ENCODE results near the gene ETFDH. TPM values are rescaled to one million over a fixed set of nuclear protein-coding genes. Genes with fewer than 3 reads are reported as not detected.

Gene ETFDH
- total and polyA plus RNA-seq, 9 of the 15 experiments (the other 6 are each of a cell fraction or from before 2014, with no cell fraction given), result 14.6 to 33.6 (median 25.9) TPM

DNA sequence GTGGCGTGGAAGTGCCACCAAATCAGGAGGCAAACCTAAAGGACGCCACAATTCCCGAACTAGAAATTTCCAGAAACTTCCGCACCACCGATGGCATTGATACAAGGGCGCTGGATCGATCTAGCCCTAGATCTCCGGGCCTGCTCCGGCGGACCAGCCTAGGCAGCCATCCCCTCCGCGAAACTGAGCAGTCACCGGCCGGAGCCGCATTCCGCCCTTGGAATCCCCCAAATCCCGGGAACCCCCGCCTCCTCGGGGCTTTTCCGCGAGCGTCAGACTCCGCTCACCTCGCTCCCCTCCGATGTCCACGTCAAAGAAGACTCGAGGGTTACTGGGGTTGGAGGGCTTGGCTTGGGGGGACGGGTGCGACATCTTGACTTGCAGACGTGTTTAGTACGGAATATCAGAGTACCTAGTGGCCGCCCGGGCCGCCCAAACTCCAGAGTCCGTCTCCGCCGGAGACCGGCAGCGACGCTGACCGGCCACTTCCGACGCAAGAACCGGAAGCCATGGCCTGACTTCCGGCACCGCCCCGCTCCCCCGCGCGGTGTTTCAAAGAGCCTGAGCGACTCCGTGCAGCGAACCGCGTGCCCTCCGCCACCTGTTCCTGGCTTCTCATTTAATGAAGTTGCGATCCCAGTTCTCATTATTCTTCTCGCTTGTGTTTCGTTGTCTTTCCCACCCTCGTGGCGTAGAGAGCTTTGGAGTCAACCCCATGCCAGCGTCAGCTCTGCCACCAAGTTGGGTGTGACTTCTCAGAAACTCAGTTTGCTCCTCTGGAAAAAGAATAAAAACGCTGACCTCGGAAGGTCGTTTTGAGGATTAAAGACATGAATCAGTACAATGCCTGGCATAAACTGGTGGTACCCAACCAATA, 51.1 kb downstream of the ETFDH start, which contains the start of gene PPID (continued):
- TF ChIP-seq, protein P1, sequence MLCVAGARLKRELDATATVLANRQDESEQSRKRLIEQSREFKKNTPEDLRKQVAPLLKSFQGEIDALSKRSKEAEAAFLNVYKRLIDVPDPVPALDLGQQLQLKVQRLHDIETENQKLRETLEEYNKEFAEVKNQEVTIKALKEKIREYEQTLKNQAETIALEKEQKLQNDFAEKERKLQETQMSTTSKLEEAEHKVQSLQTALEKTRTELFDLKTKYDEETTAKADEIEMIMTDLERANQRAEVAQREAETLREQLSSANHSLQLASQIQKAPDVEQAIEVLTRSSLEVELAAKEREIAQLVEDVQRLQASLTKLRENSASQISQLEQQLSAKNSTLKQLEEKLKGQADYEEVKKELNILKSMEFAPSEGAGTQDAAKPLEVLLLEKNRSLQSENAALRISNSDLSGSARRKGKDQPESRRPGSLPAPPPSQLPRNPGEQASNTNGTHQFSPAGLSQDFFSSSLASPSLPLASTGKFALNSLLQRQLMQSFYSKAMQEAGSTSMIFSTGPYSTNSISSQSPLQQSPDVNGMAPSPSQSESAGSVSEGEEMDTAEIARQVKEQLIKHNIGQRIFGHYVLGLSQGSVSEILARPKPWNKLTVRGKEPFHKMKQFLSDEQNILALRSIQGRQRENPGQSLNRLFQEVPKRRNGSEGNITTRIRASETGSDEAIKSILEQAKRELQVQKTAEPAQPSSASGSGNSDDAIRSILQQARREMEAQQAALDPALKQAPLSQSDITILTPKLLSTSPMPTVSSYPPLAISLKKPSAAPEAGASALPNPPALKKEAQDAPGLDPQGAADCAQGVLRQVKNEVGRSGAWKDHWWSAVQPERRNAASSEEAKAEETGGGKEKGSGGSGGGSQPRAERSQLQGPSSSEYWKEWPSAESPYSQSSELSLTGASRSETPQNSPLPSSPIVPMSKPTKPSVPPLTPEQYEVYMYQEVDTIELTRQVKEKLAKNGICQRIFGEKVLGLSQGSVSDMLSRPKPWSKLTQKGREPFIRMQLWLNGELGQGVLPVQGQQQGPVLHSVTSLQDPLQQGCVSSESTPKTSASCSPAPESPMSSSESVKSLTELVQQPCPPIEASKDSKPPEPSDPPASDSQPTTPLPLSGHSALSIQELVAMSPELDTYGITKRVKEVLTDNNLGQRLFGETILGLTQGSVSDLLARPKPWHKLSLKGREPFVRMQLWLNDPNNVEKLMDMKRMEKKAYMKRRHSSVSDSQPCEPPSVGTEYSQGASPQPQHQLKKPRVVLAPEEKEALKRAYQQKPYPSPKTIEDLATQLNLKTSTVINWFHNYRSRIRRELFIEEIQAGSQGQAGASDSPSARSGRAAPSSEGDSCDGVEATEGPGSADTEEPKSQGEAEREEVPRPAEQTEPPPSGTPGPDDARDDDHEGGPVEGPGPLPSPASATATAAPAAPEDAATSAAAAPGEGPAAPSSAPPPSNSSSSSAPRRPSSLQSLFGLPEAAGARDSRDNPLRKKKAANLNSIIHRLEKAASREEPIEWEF (CRISPR knock-in tag; IDR thresholded peaks at IDR 0.05), result no peak
- TF ChIP-seq SREBF1 (IDR thresholded peaks at IDR 0.05; ENCODE audit: borderline replicate concordance, low read depth, low read length) (no peak), SMAD3 (CRISPR knock-in tag; conservative IDR thresholded peaks at IDR 0.05) (0 out of 2 replicates have a peak, but pooled peaks have one; percentile 11), AFF4 (CRISPR knock-in tag; IDR thresholded peaks at IDR 0.05) (peak; percentile 76), THRAP3 (IDR thresholded peaks at IDR 0.05; ENCODE audit: borderline replicate concordance) (peak; percentile 20; the same call in 1 of the 2 replicates), ZNF23 (CRISPR knock-in tag; IDR thresholded peaks at IDR 0.05) (no peak), CREM (IDR thresholded peaks at IDR 0.05; ENCODE audit: low read depth) (peak; percentile 70), NFE2L1 (tag; IDR thresholded peaks at IDR 0.05; ENCODE audit: borderline replicate concordance, low read depth) (no peak), ZNF316 (IDR thresholded peaks at IDR 0.05) (0 out of 2 replicates have a peak, but pooled peaks have one; percentile 12), YY1 (IDR thresholded peaks at IDR 0.05; ENCODE audit: borderline replicate concordance in 1 of 3, control insufficient read depth in 1 of 3, extremely low read depth in 1 of 3, insufficient read depth in 3 of 3, insufficient read length in 1 of 3, insufficient replicate concordance in 2 of 3, low read depth in 1 of 3, low read length in 2 of 3) (peak in 2 of 3 experiments; percentile 68 to 76), POLR2B (IDR thresholded peaks at IDR 0.05; ENCODE audit: low read depth, partially characterized antibody) (peak; percentile 76), PHF21A (IDR thresholded peaks at IDR 0.05; ENCODE audit: borderline replicate concordance, low read depth) (no peak), NFIX (CRISPR knock-in tag; IDR thresholded peaks at IDR 0.05; ENCODE audit: low read depth) (no peak), HDAC8 (tag; IDR thresholded peaks at IDR 0.05) (no peak), MAZ (CRISPR knock-in tag; conservative IDR thresholded peaks at IDR 0.05 in 1 of 2, IDR thresholded peaks at IDR 0.05 in 1 of 2) (no peak; a peak in 1 of 4 replicates)

All from K562 (cell line).